Keratinocyte (primary cell): ENCODE results near the gene KCNK18. TPM values are rescaled to one million over a fixed set of nuclear protein-coding genes. Genes with fewer than 3 reads are reported as not detected.
A peak's percentile ranks its signal among the peaks of the same experiment; 100 is the strongest.

Experiments
- DNase-seq: peaks from one replicate; pipeline ENCODE4 v3.0.0-alpha.2; 2011; ENCODE audit warnings: low read depth, missing footprints, low spot score
- FAIRE-seq: peaks from 2 replicates; lab custom pipeline; 2011; peaks lifted over from hg19 to GRCh38; lab: Jason Lieb, UNC
- H2AFZ ChIP-seq: 2 replicates; pipeline ENCODE4 v1.6.0; 2012; ENCODE audit warnings: low read length, control low read depth, inconsistent platforms; ENCODE audit not compliant: control insufficient read depth
- H3K27ac ChIP-seq: 2 replicates; pipeline ENCODE4 v1.5.1; 2011; ENCODE audit warnings: low read length; ENCODE audit not compliant: control insufficient read depth, insufficient read depth
- H3K27me3 ChIP-seq: 3 replicates; pipeline ENCODE4 v1.6.0; 2011; ENCODE audit warnings: low read length; ENCODE audit not compliant: control insufficient read depth, insufficient read depth; ENCODE audit errors: extremely low read depth
- H3K36me3 ChIP-seq, 2 experiments: 2 replicates in 1 of 2; 3 replicates in 1 of 2; pipeline ENCODE4 v1.5.1; 2011; ENCODE audit warnings: low read length in 2 of 2, mild to moderate bottlenecking in 1 of 2; ENCODE audit not compliant: control insufficient read depth in 2 of 2, insufficient read depth in 2 of 2; ENCODE audit errors: extremely low read depth in 1 of 2
- H3K4me1 ChIP-seq: 3 replicates; pipeline ENCODE4 v1.5.1; 2011; ENCODE audit warnings: low read length; ENCODE audit not compliant: control insufficient read depth, insufficient read depth; ENCODE audit errors: extremely low read depth
- H3K4me2 ChIP-seq: 3 replicates; pipeline ENCODE4 v1.6.0; 2011; ENCODE audit warnings: low read depth, low read length; ENCODE audit not compliant: control insufficient read depth, insufficient read depth; ENCODE audit errors: extremely low read depth
- H3K4me3 ChIP-seq, 3 experiments: fragments of 200-600 bp in 1 of 3; sonication (generic) in 1 of 3; 2 replicates in 2 of 3; 3 replicates in 1 of 3; pipeline ENCODE4 v1.5.1; 2011 to 2016; ENCODE audit warnings: low read length in 3 of 3, mild to moderate bottlenecking in 3 of 3, control low read depth in 2 of 3, inconsistent platforms in 1 of 3, low read depth in 1 of 3, mixed read lengths in 1 of 3, mixed run types in 1 of 3, moderate library complexity in 1 of 3; ENCODE audit not compliant: control insufficient read depth in 2 of 3, insufficient read depth in 2 of 3; ENCODE audit errors: extremely low read depth in 1 of 3
- H3K79me2 ChIP-seq: 2 replicates; pipeline ENCODE4 v1.6.0; 2012; ENCODE audit warnings: low read length; ENCODE audit not compliant: control insufficient read depth, insufficient read depth
- H3K9ac ChIP-seq: 3 replicates; pipeline ENCODE4 v1.6.0; 2011; ENCODE audit warnings: low read length; ENCODE audit not compliant: control insufficient read depth, insufficient read depth; ENCODE audit errors: extremely low read depth
- H3K9me1 ChIP-seq: 3 replicates; pipeline ENCODE4 v1.6.0; 2011; ENCODE audit warnings: low read length; ENCODE audit not compliant: control insufficient read depth, insufficient read depth; ENCODE audit errors: extremely low read depth
- H3K9me3 ChIP-seq: 2 replicates; pipeline ENCODE4 v1.5.1; 2012; ENCODE audit warnings: low read depth, low read length; ENCODE audit not compliant: control insufficient read depth
- H4K20me1 ChIP-seq: 3 replicates; pipeline ENCODE4 v1.6.0; 2011; ENCODE audit warnings: low read length; ENCODE audit not compliant: control insufficient read depth, insufficient read depth; ENCODE audit errors: extremely low read depth
- CTCF ChIP-seq, 3 experiments: IDR thresholded peaks in 1 of 3; conservative IDR thresholded peaks in 1 of 3; optimal IDR thresholded peaks in 1 of 3; 2 replicates in 2 of 3; 3 replicates in 1 of 3; pipeline versions ENCODE3 to v1.5.1; 2011; ENCODE audit warnings: low read length in 3 of 3, mild to moderate bottlenecking in 3 of 3, moderate library complexity in 2 of 3, control low read depth in 1 of 3, inconsistent platforms in 1 of 3; ENCODE audit not compliant: insufficient read depth in 2 of 3; ENCODE audit errors: extremely low read depth in 1 of 3
- EZH2 ChIP-seq: IDR thresholded peaks from one replicate; pipeline ENCODE4 v1.6.1; 2012; ENCODE audit warnings: inconsistent platforms, mild to moderate bottlenecking, low read length, moderate library complexity
- dilution Hi-C: fragments of 300-500 bp; cut with MboI; formaldehyde crosslinking; loops from one replicate; pipeline ENCODE4 v1.7.0; 2020; ENCODE audit warnings: low sequenced_read_pairs; ENCODE audit not compliant: extremely low pct_ligation_motif_present
- polyA plus RNA-seq, 5 experiments: library from polyadenylated mRNA; depleted of rRNA in 3 of 5; stranded (reverse) in 3 of 5; stranded (forward) in 1 of 5; unstranded in 1 of 5; fragments of >200 nt; gene quantifications; 1 replicate in 1 of 5; 2 replicates in 3 of 5; 3 replicates in 1 of 5; pipeline versions ENCODE4 v1.2.1 to v1.2.3, GENCODE V29; 2011 to 2012; ENCODE audit warnings: missing spikeins in 2 of 5, low read depth in 1 of 5, low replicate concordance in 1 of 5

The KCNK18 gene
- polyA plus RNA-seq, 1 donor (not counting 4 experiments of a cell fraction or from before 2014, with no cell fraction given): not detected

DNA sequence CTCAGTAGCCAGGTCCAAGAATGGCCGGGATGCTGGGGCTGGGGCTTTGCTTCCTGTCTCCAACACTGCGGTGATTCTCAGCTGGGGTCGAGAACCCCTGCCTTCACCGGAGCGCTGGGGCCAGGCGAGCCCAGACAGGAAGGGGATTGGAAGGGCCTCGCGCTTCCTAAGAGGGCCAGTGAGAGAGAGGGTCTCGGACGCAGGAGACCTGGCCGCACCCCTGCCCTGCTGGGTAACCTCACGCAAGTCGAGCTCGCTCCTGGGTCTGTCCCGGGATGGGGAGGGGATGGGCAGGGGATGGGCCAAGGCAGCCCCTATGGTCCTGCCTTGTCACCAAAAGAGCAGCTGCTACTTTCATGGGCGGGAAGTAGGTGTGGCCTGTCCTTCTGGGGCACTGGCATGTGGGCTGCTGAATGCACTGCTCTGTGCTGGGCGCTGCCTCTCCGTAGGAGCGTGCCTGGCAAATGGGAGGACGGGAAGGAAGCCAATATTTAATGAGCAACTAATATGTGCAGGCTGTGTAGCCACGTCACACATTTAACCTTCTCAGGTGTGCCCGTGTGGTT lies 20.0 kb downstream of the KCNK18 start:
- no peaks in the 10 kb centered on the region for H4K20me1 ChIP-seq
- DNase-seq (no peak), FAIRE-seq (no peak)
- TF ChIP-seq CTCF (optimal IDR thresholded peaks at IDR 0.05 in 1 of 3, IDR thresholded peaks at IDR 0.05 in 1 of 3, conservative IDR thresholded peaks at IDR 0.05 in 1 of 3; ENCODE audit: extremely low read depth in 1 of 3, insufficient read depth in 2 of 3, low read length in 3 of 3): no peak
- TF ChIP-seq EZH2: no peak
- no peak overlapping the region for H3K27ac ChIP-seq
- no peaks in the 10 kb centered on the region for H3K9me3 ChIP-seq
- peaks cover 23% of the 10 kb centered on the region for H3K27me3 ChIP-seq
- H3K9me1 ChIP-seq: no peaks in the 10 kb centered on the region
- H2AFZ ChIP-seq: peak overlapping the region; percentile 70
- H3K4me2 ChIP-seq: peak overlapping the region; percentile 92
- H3K9ac ChIP-seq: peak overlapping the region; percentile 18
- H3K79me2 ChIP-seq: no peaks in the 10 kb centered on the region
- H3K4me3 ChIP-seq: peak overlapping the region; percentile 55 to 68 (median 55)
- no peaks in the 10 kb centered on the region for H3K36me3 ChIP-seq
- dilution Hi-C loops: no loop called here
- H3K4me1 ChIP-seq: peaks cover 9% of the 10 kb centered on the region

GRCh38 chr10:117218654-117219053 lies 21.4 kb downstream of the KCNK18 start:
- no peak for FAIRE-seq

More at GRCh38 chr10:117218654-117219053, 21.4 kb downstream of the KCNK18 start:
- Histone ChIP-seq H3K9me3 (no peaks in the 10 kb centered on the region), H2AFZ (no peak overlapping the region), H3K36me3 (no peaks in the 10 kb centered on the region), H3K4me1 (peaks cover 9% of the 10 kb centered on the region), H3K27me3 (peaks cover 19% of the 10 kb centered on the region), H3K4me3 (no peak overlapping the region), H3K9ac (no peak overlapping the region), H3K9me1 (no peaks in the 10 kb centered on the region), H4K20me1 (no peaks in the 10 kb centered on the region), H3K27ac (no peak overlapping the region), H3K79me2 (no peaks in the 10 kb centered on the region), H3K4me2 (no peak overlapping the region)
- TF ChIP-seq CTCF (optimal IDR thresholded peaks at IDR 0.05 in 1 of 3, IDR thresholded peaks at IDR 0.05 in 1 of 3, conservative IDR thresholded peaks at IDR 0.05 in 1 of 3; ENCODE audit: extremely low read depth in 1 of 3, insufficient read depth in 2 of 3, low read length in 3 of 3): no peak
- no peak for TF ChIP-seq EZH2
- dilution Hi-C loops: no loop called here
- no peak for DNase-seq
